Measurements from ENCODE around the gene RIN1. TPM values are rescaled to one million over a fixed set of nuclear protein-coding genes. Genes with fewer than 3 reads are reported as not detected.
"Not testable (repeated sequence)": the region's sequence is repeated elsewhere in the genome, so short reads cannot be mapped to it uniquely, and the experiment has no call there.

Gene RIN1
- polyA plus RNA-seq (2012; ENCODE audit: low read depth, missing spikeins), result 0.14 TPM

DNA sequence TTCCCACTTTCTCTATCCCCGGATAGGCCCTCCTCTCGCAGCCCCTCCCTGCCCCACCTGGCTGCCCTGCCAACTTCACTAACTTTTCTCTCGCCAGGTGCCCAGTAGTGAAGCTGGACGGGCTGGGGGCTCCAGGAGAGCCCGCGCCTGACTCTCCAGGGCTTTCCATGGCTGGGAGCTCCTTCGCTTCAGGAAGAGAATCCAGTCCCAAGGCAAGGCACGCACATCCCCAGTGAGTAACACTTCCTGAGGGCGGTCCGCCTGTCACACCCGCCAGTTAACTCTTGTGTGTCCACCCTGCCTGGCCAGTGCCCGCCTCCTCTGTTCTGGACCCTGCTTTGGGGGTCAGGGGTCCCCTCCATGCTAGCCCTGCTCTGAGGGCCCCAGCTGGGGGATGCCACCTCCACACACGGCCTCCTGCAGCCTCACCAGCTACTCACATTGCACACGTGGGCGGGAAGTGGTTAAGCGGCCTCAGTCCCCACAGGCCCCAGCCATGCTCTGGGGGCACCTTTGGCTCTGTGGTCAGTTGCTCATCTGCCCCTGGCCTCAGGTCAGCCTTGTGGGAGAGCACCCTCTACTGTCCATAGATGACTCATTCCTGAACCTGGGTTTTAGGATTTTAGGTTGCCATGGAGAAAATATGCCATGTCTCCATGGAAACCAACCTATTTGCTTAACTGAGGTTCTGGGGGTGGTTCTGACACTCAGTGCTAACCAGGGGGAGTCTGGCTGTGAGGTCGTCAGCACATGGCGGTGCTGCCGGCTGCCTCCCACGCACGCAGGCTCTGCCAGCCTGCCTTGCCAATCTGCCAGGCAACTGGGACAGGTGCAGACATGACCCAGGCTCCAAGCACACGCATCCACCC, at the start of gene RIN1:
TSS of gene RIN1 (minus strand) at position 201 of the 869 bp plus-strand sequence. CDS start at position 169, 32 bp downstream.
- TF ChIP-seq PAX5 (IDR thresholded peaks at IDR 0.05; ENCODE audit: insufficient read depth, low read length, severe bottlenecking), result no peak
- TF ChIP-seq POU2F2 (IDR thresholded peaks at IDR 0.05; ENCODE audit: low read depth, low read length), result peak; percentile 66
- peak; percentile 90 for DNase-seq (ENCODE audit: insufficient read length, low spot score)
- peak; percentile 98 for FAIRE-seq

- FAIRE-seq; DNase-seq (ENCODE audit: insufficient read length, low spot score): not testable (repeated sequence)
Measured at GRCh38 chr11:66384316-66384715, 48.1 kb upstream of the RIN1 start.

GRCh38 chr11:66380264-66380663, 44.0 kb upstream of the RIN1 start:
- DNase-seq (ENCODE audit: insufficient read length, low spot score); FAIRE-seq: not testable (repeated sequence)

DNA sequence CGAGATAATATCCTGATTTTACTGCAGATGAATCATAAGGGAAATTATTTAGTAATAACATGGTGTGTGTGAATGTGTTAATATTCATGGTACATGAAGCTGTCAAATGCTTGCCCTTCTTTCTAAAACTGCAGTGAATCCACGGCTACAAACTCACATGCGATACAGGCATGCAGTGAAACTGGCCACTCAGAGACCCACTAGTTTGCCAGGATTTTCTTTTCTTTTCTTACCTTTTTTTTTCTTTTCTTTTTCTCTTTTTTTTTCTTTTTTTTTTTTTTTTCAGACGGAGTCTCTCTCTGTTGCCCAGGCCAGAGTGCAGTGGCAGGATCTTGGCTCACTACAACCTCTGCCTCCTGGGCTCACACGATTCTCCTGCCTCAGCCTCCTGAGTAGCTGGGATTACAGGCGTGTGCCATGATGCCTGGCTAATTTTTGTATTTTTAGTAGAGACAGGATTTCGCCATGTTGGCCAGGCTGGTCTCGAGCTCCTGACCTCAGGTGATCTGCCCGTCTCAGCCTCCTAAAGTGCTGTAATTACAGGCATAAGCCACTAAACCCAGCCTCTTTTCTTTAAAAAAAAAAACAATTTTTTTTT, 37.6 kb upstream of the RIN1 start:
- not testable (repeated sequence) for FAIRE-seq; DNase-seq (ENCODE audit: insufficient read length, low spot score)

DNA sequence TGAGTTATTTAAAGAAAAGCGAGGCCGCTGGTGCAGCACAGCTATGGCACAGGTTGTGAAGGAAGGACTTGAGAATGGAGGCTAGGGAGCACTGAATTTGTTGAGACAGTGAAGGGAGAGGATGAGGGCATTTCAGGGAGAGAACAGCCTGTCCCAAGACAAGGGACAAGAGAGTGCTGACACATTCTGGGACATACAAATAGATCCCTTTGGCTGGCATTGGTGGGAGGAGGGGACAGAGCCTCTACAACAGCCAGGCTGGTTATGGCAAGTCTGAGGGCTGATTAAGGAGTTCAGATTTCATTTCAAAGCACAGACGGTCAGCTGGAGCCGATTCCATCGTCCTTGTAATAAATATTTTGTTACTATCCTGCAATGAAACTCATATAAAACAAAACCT, 37.0 kb upstream of the RIN1 start:
- FAIRE-seq (no peak), DNase-seq (ENCODE audit: insufficient read length, low spot score) (no peak)
- TF ChIP-seq POU2F2 (IDR thresholded peaks at IDR 0.05; ENCODE audit: low read depth, low read length) (no peak), POLR2A (IDR thresholded peaks at IDR 0.05; ENCODE audit: low read depth, low read length) (no peak), SPI1 (IDR thresholded peaks at IDR 0.05; ENCODE audit: low read depth, low read length) (no peak), PAX5 (IDR thresholded peaks at IDR 0.05; ENCODE audit: insufficient read depth, low read length, severe bottlenecking) (no peak), TAF1 (IDR thresholded peaks at IDR 0.05; ENCODE audit: low read depth, low read length) (no peak), POLR2AphosphoS5 (IDR thresholded peaks at IDR 0.05; ENCODE audit: low read depth, low read length) (no peak)

- TF ChIP-seq POLR2AphosphoS5 (IDR thresholded peaks at IDR 0.05; ENCODE audit: low read depth, low read length) (no peak), PAX5 (IDR thresholded peaks at IDR 0.05; ENCODE audit: insufficient read depth, low read length, severe bottlenecking) (no peak), TAF1 (IDR thresholded peaks at IDR 0.05; ENCODE audit: low read depth, low read length) (no peak), POU2F2 (IDR thresholded peaks at IDR 0.05; ENCODE audit: low read depth, low read length) (no peak), POLR2A (IDR thresholded peaks at IDR 0.05; ENCODE audit: low read depth, low read length) (no peak; the same call in 1 of the 2 replicates), SPI1 (IDR thresholded peaks at IDR 0.05; ENCODE audit: low read depth, low read length) (no peak)
- DNase-seq (ENCODE audit: insufficient read length, low spot score), result peak; percentile 77
- peak; percentile 92 for FAIRE-seq
Measured at GRCh38 chr11:66371627-66372415, 35.6 kb upstream of the RIN1 start, which contains the start of gene SLC29A2. Gene SLC29A2 (minus strand): TSS chr11:66371760. CDS start chr11:66371591, 169 bp downstream.

DNA sequence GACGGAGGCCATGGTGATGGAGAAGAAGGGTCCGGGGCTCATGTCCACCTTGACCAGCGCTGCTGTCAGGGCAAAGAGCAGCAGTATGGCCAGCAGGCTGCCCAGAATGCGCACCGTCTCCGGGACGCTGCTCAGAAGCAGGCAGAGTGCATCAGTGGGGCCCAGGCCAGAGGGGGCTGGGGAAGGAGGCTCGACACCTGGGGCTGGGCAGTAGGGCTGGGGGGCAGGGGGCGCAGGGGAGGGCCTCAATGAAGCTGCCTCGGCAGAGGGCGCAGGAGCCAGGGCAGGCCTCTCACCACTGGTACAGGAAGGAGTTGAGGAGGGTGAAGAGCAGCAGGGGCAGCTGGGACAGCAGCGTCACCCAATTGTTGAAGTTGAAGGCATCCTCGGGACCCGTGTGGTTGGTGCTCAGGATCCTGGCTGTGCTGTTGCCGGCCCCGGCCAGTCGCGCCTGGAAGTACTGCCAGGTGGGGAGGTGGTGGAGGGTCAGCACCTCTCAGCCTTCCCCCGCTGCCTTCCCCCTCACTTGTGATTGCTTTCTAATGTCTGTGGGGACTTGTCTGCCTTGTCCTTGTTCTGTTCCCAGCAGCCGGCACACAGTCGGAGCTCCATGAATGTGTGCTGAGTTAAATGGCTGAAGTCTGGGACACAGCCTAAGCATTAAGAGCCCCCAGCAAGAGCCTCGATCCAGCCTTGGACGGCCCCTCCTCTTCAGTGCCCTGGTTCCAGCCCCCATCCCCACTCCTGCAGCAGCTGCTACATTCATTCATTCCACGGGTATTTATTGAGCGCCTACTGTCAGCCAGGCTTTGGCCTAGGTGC, 33.0 kb upstream of the RIN1 start:
- no peak for DNase-seq (ENCODE audit: insufficient read length, low spot score)
- TF ChIP-seq TAF1 (IDR thresholded peaks at IDR 0.05; ENCODE audit: low read depth, low read length), result no peak
- no peak for FAIRE-seq

DNA sequence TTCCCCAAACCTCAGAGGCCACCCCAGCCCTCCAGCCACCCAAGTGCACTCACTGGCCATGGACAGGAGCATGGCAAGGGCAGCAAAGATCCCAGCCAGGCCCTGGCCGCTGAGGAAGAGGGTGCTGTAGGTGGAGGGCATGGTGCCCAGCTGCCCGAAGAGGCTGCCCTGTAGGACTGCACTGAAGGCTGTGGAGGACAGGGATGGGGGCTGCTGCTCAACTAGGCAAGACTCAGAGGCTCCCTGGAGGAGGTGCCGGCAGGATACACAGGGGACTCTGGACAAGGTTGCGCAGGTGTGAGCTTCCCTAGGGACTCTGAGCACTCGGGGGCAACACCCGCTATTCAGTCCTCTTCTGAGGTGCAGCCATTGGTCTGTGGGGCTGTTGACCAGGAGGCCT, 32.2 kb upstream of the RIN1 start:
- TF ChIP-seq SPI1 (IDR thresholded peaks at IDR 0.05; ENCODE audit: low read depth, low read length) (no peak), POLR2A (IDR thresholded peaks at IDR 0.05; ENCODE audit: low read depth, low read length) (no peak), POU2F2 (IDR thresholded peaks at IDR 0.05; ENCODE audit: low read depth, low read length) (no peak), TAF1 (IDR thresholded peaks at IDR 0.05; ENCODE audit: low read depth, low read length) (no peak), POLR2AphosphoS5 (IDR thresholded peaks at IDR 0.05; ENCODE audit: low read depth, low read length) (no peak), PAX5 (IDR thresholded peaks at IDR 0.05; ENCODE audit: insufficient read depth, low read length, severe bottlenecking) (no peak)
- no peak for DNase-seq (ENCODE audit: insufficient read length, low spot score)
- FAIRE-seq, result no peak

- FAIRE-seq (no peak), DNase-seq (ENCODE audit: insufficient read length, low spot score) (no peak)
- TF ChIP-seq TAF1 (IDR thresholded peaks at IDR 0.05; ENCODE audit: low read depth, low read length) (no peak), POLR2AphosphoS5 (IDR thresholded peaks at IDR 0.05; ENCODE audit: low read depth, low read length) (no peak), POLR2A (IDR thresholded peaks at IDR 0.05; ENCODE audit: low read depth, low read length) (no peak), SPI1 (IDR thresholded peaks at IDR 0.05; ENCODE audit: low read depth, low read length) (no peak), POU2F2 (IDR thresholded peaks at IDR 0.05; ENCODE audit: low read depth, low read length) (no peak), PAX5 (IDR thresholded peaks at IDR 0.05; ENCODE audit: insufficient read depth, low read length, severe bottlenecking) (no peak)
Measured at GRCh38 chr11:66367561-66368312, 31.5 kb upstream of the RIN1 start.
